ENCODE data around the gene TMEM18.

The TMEM18 gene

GRCh38 chr2:656676-657075 lies 20.5 kb downstream of the TMEM18 start:
- no peak for DNase-seq (ENCODE audit: extremely low read depth, low read depth)
- TF ChIP-seq, protein P1, sequence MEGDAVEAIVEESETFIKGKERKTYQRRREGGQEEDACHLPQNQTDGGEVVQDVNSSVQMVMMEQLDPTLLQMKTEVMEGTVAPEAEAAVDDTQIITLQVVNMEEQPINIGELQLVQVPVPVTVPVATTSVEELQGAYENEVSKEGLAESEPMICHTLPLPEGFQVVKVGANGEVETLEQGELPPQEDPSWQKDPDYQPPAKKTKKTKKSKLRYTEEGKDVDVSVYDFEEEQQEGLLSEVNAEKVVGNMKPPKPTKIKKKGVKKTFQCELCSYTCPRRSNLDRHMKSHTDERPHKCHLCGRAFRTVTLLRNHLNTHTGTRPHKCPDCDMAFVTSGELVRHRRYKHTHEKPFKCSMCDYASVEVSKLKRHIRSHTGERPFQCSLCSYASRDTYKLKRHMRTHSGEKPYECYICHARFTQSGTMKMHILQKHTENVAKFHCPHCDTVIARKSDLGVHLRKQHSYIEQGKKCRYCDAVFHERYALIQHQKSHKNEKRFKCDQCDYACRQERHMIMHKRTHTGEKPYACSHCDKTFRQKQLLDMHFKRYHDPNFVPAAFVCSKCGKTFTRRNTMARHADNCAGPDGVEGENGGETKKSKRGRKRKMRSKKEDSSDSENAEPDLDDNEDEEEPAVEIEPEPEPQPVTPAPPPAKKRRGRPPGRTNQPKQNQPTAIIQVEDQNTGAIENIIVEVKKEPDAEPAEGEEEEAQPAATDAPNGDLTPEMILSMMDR (IDR thresholded peaks at IDR 0.05; ENCODE audit: low read depth, low read length, missing control alignments): no peak
- H3K4me3 ChIP-seq (replicated peaks; ENCODE audit: low read depth, low read length): no peak overlapping the region

GRCh38 chr2:655626-656025 lies 21.6 kb downstream of the TMEM18 start:
- DNase-seq (ENCODE audit: extremely low read depth, low read depth): no peak
- H3K4me3 ChIP-seq (replicated peaks; ENCODE audit: low read depth, low read length): no peak overlapping the region
- TF ChIP-seq, protein P1 (IDR thresholded peaks at IDR 0.05; ENCODE audit: low read depth, low read length, missing control alignments): no peak

DNA sequence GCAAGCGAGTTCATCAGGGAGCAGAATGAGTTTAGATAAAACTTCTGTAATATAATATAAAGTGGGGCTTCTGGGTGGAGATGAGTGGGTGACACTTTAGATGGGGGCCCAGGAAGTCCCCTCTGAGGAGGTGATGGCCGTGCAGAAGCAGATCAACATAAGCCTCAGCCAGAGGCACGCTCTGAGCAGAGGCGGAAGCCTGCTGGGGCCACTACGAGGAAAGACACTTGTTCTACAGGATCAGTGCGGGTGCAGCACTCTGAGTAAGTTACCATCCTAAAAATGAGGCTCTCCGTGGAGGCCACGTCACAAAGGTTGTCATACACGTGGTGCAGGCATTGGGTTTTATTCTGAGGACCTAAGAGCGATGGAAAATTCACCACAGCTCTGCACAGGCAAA lies 22.3 kb downstream of the TMEM18 start:
- no peak for DNase-seq (ENCODE audit: extremely low read depth, low read depth)
- TF ChIP-seq, protein P1 (IDR thresholded peaks at IDR 0.05; ENCODE audit: low read depth, low read length, missing control alignments): no peak
- no peak overlapping the region for H3K4me3 ChIP-seq (replicated peaks; ENCODE audit: low read depth, low read length)

DNA sequence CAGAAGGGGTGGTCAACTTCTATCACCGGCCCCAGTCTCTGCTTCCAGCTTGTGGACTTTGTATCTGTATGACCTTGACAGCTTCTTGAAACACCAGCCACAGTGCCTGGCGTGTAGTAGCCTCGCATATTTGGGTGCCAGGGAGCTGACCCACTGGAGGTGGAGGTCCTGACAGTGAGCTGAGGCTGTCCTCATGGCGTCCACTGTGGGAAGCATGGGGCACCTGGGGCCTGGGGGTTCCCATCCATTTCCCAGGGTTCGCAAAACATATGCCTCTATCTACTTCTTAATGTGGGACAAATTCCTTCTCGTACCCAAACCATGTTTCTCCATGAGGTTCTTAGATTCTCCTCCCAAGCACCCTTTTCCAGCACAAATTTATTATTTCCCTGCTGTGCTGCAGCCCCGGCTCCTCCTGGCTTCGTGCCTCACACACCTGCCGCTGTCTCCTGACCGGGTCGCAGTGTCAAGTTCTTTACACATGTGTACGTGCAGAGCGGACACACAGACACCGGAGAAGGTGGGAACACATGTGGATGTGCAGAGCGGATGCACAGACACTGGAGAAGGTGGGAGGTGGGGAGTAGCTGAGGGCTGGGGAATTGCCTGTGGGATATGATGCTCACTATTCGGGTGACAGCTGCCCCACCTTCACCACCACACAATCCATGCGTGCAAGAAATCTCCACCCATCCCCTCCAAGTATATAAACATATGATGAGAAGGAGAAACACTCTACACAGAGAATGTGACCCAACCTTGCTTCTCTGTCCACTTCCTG lies 23.4 kb downstream of the TMEM18 start:
- H3K4me3 ChIP-seq (replicated peaks; ENCODE audit: low read depth, low read length): no peak overlapping the region
- TF ChIP-seq, protein P1 (IDR thresholded peaks at IDR 0.05; ENCODE audit: low read depth, low read length, missing control alignments): no peak
- no peak for DNase-seq (ENCODE audit: extremely low read depth, low read depth)

GRCh38 chr2:652881-653480 lies 24.2 kb downstream of the TMEM18 start:
- TF ChIP-seq, protein P1 (IDR thresholded peaks at IDR 0.05; ENCODE audit: low read depth, low read length, missing control alignments): no peak

GRCh38 chr2:651951-652373 lies 25.2 kb downstream of the TMEM18 start:
- no peak for DNase-seq (ENCODE audit: extremely low read depth, low read depth)
- TF ChIP-seq, protein P1 (IDR thresholded peaks at IDR 0.05; ENCODE audit: low read depth, low read length, missing control alignments): no peak
- H3K4me3 ChIP-seq (replicated peaks; ENCODE audit: low read depth, low read length): no peak overlapping the region

More at GRCh38 chr2:652881-653480, 24.2 kb downstream of the TMEM18 start:
- DNase-seq (ENCODE audit: extremely low read depth, low read depth): no peak
- H3K4me3 ChIP-seq (replicated peaks; ENCODE audit: low read depth, low read length): no peak overlapping the region

Data from HFF-Myc (cell line).